Hepatocyte (in vitro differentiated cells): Measurements from ENCODE around the gene SF3B3. TPM values are rescaled to one million over a fixed set of nuclear protein-coding genes. Genes with fewer than 3 reads are reported as not detected.

Experiments used
- DNase-seq: peaks from one replicate; pipeline ENCODE4 v3.0.0-alpha.2; 2016; ENCODE audit warnings: low spot score
- H2AFZ ChIP-seq: fragments of 200-600 bp; sonication (generic); 2 replicates; pipeline ENCODE4 v1.6.0; 2016; ENCODE audit warnings: antibody characterized with exemption, mild to moderate bottlenecking
- H3K27ac ChIP-seq: fragments of 200-600 bp; sonication (generic); 2 replicates; pipeline ENCODE4 v1.5.1; 2016; ENCODE audit warnings: mild to moderate bottlenecking
- H3K27me3 ChIP-seq: fragments of 200-600 bp; sonication (generic); 2 replicates; pipeline ENCODE4 v1.6.1; 2016
- H3K36me3 ChIP-seq: fragments of 200-600 bp; sonication (generic); replicated peaks from 2 replicates; pipeline ENCODE4 v1.5.1; 2016; ENCODE audit warnings: low read depth; ENCODE audit not compliant: insufficient read depth
- H3K4me1 ChIP-seq: fragments of 200-600 bp; sonication (generic); 2 replicates; pipeline ENCODE4 v1.5.1; 2016; ENCODE audit warnings: mild to moderate bottlenecking, moderate library complexity; ENCODE audit not compliant: insufficient read depth
- H3K4me2 ChIP-seq: fragments of 200-600 bp; sonication (generic); 2 replicates; pipeline ENCODE4 v1.6.0; 2016
- H3K4me3 ChIP-seq: fragments of 200-600 bp; sonication (generic); 2 replicates; pipeline ENCODE4 v1.5.1; 2016; ENCODE audit warnings: mild to moderate bottlenecking
- H3K79me2 ChIP-seq: fragments of 200-600 bp; sonication (generic); 2 replicates; pipeline ENCODE4 v1.6.0; 2017; ENCODE audit warnings: mild to moderate bottlenecking
- H3K9me2 ChIP-seq: fragments of 200-600 bp; sonication (generic); replicated peaks from 2 replicates; pipeline ENCODE4 v1.6.0; 2017; ENCODE audit warnings: mild to moderate bottlenecking; ENCODE audit not compliant: insufficient read depth
- H3K9me3 ChIP-seq: fragments of 200-600 bp; sonication (generic); 2 replicates; pipeline ENCODE4 v1.5.1; 2016; ENCODE audit warnings: low read depth, mild to moderate bottlenecking
- H4K20me1 ChIP-seq: fragments of 200-600 bp; sonication (generic); 2 replicates; pipeline ENCODE4 v1.6.0; 2016; ENCODE audit warnings: mild to moderate bottlenecking; ENCODE audit not compliant: insufficient read depth, poor library complexity, severe bottlenecking
- EZH2 ChIP-seq: fragments of 200-600 bp; sonication (generic); IDR thresholded peaks from 2 replicates; pipeline ENCODE4 v1.6.1; 2016; ENCODE audit warnings: antibody characterized with exemption, mild to moderate bottlenecking, borderline replicate concordance
- EZH2phosphoT487 ChIP-seq: fragments of 200-600 bp; sonication (generic); IDR thresholded peaks from one replicate; pipeline ENCODE4 v1.6.1; 2018; ENCODE audit warnings: antibody characterized with exemption, mild to moderate bottlenecking, low read depth, moderate library complexity; ENCODE audit not compliant: unreplicated experiment, severe bottlenecking
- WGBS: methylation state at CpG from one replicate; pipeline ENCODE4 v1.1.6; 2016; ENCODE audit warnings: low lambda C conversion rate; ENCODE audit errors: missing lambda C conversion rate; 5-methylcytosine and 5-hydroxymethylcytosine counted together
- polyA plus RNA-seq: library from polyadenylated mRNA; unstranded; fragments of >200 nt; fragmentation: Nextera tagmentation; extraction: Ambion mirVana; gene quantifications from 2 replicates; pipeline ENCODE4 v1.2.1, GENCODE V29; 2016
- total RNA-seq: library from RNA; depleted of rRNA; stranded (reverse); fragments of >200 nt; gene quantifications from 2 replicates; pipeline ENCODE4 v1.2.3, GENCODE V29; 2014
- TF ChIP-seq, protein P1 (sequence below): fragments of 200-600 bp; sonication (generic); IDR thresholded peaks from 2 replicates; pipeline ENCODE4 v1.5.1; 2016; ENCODE audit warnings: antibody characterized with exemption, mild to moderate bottlenecking; ENCODE audit not compliant: poor library complexity

SF3B3 gene
- total and polyA plus RNA-seq, 2 experiments from 2014 or later, result 147 to 171 TPM

DNA sequence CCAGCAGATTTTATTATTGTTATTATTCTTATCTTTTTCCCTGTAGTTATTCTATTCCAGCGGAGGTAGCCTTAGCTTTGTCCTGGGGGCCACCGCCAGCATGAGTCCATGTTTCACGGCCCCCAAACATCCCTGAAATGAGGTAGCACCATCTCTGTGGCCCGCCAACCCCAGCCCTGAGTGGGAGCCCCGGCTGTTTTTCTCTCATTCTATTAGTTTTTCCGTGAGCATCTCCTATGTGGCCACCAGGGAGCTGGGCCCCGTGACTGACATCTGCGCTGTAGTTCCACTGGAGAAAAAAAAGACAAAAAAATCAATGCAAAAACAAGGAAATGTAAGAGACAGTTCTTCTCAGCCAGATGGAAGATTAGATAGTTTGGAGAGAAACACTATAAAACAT is 79.2 kb downstream of the SF3B3 start:
- Histone ChIP-seq H4K20me1 (no peaks in the 10 kb centered on the region), H2AFZ (no peak overlapping the region), H3K9me2 (no peaks in the 10 kb centered on the region), H3K79me2 (no peaks in the 10 kb centered on the region), H3K4me3 (no peak overlapping the region), H3K4me1 (no peaks in the 10 kb centered on the region), H3K27me3 (no peaks in the 10 kb centered on the region), H3K27ac (no peak overlapping the region), H3K36me3 (no peaks in the 10 kb centered on the region), H3K4me2 (no peak overlapping the region), H3K9me3 (no peaks in the 10 kb centered on the region)
- TF ChIP-seq, protein P1, sequence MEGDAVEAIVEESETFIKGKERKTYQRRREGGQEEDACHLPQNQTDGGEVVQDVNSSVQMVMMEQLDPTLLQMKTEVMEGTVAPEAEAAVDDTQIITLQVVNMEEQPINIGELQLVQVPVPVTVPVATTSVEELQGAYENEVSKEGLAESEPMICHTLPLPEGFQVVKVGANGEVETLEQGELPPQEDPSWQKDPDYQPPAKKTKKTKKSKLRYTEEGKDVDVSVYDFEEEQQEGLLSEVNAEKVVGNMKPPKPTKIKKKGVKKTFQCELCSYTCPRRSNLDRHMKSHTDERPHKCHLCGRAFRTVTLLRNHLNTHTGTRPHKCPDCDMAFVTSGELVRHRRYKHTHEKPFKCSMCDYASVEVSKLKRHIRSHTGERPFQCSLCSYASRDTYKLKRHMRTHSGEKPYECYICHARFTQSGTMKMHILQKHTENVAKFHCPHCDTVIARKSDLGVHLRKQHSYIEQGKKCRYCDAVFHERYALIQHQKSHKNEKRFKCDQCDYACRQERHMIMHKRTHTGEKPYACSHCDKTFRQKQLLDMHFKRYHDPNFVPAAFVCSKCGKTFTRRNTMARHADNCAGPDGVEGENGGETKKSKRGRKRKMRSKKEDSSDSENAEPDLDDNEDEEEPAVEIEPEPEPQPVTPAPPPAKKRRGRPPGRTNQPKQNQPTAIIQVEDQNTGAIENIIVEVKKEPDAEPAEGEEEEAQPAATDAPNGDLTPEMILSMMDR, result no peak
- TF ChIP-seq EZH2phosphoT487 (no peak), EZH2 (no peak)
- WGBS, result 82% methylated on average over 8 of the region's 8 CpGs
- no peak for DNase-seq

DNA sequence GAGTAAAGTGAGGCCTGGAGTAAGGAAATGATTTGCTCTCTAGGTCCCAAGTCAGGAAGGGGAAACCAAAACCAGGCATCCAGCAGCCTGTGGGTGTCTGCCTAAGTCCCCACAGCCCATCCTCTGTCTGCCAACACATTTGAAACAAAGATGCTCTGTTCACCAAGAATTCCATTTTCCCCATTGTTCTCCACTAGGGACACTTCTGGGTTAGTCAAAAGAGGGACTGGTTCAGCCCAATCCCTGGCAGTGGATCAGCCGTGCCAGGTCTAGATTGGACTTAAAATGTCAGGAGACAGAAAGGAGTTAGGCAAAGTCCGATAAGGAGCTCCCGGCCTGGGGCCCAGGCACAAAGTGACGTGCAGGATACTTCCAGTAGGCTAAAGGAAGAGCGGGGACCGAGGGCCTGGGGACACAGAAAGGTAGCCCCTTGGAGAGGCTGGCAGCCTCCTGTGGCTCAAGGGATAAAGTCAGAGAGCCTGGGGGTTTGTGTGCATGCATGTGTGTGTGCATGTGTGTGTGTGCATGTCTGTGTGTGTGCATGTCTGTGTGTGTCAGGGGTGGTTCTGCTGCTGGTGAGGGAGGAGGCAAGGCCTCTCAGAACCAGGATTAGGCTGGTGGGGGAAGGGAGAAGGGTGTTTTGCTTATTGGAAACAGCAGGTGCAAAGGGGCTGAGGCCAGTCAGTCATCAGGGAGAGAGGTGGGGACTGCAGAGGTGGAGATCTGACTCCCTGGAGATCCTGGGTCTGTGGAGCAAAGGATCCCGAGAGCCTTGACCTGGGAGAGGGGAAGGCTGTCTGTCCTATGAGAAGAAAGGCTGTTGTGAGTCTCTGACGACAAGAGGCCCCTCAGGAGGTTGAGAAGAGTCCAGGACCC is 81.0 kb downstream of the SF3B3 start:
- Histone ChIP-seq H3K4me2 (no peak overlapping the region), H3K36me3 (no peaks in the 10 kb centered on the region), H3K9me3 (no peaks in the 10 kb centered on the region), H3K27me3 (no peaks in the 10 kb centered on the region), H3K79me2 (no peaks in the 10 kb centered on the region), H3K4me1 (no peaks in the 10 kb centered on the region), H4K20me1 (no peaks in the 10 kb centered on the region), H2AFZ (no peak overlapping the region), H3K27ac (no peak overlapping the region), H3K4me3 (no peak overlapping the region), H3K9me2 (no peaks in the 10 kb centered on the region)
- TF ChIP-seq EZH2, result no peak
- TF ChIP-seq, protein P1, result no peak
- no peak for TF ChIP-seq EZH2phosphoT487
- 84% methylated on average over 8 of the region's 8 CpGs for WGBS
- no peak for DNase-seq

DNA sequence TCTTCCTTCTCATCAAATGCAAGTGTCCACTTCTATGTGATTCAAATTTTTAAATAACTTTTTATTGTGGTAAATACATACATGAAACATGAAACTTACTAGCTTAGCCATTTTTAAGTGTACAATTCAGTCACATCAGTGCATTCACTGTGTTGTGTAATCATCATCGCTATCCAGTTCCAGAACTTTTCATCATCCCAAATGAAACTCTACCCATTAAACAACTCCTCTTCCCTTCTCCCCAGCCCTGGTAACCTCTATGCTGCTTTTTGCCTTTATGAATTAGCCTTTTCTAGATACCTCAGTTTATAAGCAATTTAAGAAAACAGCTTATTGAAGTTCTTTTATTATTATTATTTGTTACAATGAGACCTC is 81.7 kb downstream of the SF3B3 start:
- no peaks in the 10 kb centered on the region for H3K9me3 ChIP-seq
- H3K4me2 ChIP-seq, result no peak overlapping the region
- no peak for DNase-seq
- H3K4me3 ChIP-seq, result no peak overlapping the region
- no peaks in the 10 kb centered on the region for H3K4me1 ChIP-seq
- no peaks in the 10 kb centered on the region for H3K36me3 ChIP-seq
- H3K27ac ChIP-seq, result no peak overlapping the region
- TF ChIP-seq, protein P1, result no peak
- TF ChIP-seq EZH2 (no peak), EZH2phosphoT487 (no peak)
- H3K27me3 ChIP-seq, result no peaks in the 10 kb centered on the region
- no peaks in the 10 kb centered on the region for H4K20me1 ChIP-seq
- no peaks in the 10 kb centered on the region for H3K9me2 ChIP-seq
- no peak overlapping the region for H2AFZ ChIP-seq
- 93% methylated on average over 1 of the region's 1 CpG for WGBS
- H3K79me2 ChIP-seq, result no peaks in the 10 kb centered on the region
